ENCODE measurements around the gene SPOP. TPM values are rescaled to one million over a fixed set of nuclear protein-coding genes. Genes with fewer than 3 reads are reported as not detected.
"Not testable (repeated sequence)": the region's sequence is repeated elsewhere in the genome, so short reads cannot be mapped to it uniquely, and the experiment has no call there.

The SPOP gene
- polyA plus RNA-seq, 3 donors = 23.1 to 36.8 (median 23.4) TPM

- 91 to 96% (median 93%) methylated on average over 9 of the region's 9 CpGs for WGBS, 3 donors
- H3K27ac ChIP-seq (ENCODE audit: low read depth, low read length) = not testable (repeated sequence)
These were observed 127.1 kb downstream of the SPOP start for GRCh38 chr17:49550764-49551163.

DNA sequence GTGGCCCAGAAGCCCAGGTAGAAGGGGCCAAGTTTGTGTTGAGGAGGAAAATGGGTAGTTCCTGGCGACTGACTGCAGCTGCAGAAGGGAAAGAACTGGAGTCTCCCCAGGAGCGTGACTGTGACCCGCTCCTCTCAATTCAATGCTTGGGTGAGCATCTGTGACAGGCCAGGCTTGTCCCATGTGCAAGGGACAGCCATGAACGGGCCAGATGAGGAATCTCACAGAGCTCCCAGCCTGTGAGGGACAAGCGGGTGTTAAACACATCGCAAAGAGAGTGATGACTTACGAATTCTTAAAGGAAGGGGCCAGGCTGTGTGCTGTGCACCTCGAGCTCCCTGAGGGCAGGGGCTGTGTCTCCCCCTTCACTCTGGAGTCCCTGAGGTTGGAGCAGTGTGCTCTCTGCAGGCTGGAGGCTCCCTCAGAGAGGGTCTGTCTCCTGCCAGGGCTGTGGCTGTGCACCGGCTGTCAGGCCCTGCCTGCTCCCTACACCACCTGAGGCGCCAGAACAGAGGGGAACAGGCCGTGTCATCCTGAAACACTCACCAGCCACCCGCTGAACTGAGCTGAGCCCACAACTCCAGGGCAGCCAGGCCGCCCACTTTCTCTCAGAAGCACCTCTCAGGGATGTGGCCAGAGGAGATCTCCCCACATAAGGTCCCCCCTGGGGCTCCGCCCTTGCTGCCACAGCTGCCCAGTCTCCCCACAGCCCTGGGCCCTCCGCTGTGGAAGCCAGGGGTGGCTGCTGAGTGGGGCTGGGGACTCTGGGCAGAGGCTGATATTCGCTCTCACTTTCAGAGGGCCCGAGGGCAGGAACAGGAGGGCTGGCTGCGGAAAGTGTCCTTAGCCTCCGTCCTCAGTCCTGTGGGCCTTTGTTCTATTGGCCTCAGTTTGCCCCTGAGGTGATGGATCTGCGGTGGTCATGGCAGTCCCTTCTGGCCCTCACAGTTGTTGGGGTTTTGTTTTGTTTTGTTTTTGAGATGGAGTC lies 127.9 kb downstream of the SPOP start:
- WGBS, 3 donors = 86 to 94% (median 89%) methylated on average over 18 to 20 of the region's 20 CpGs
- no peak overlapping the region for H3K27ac ChIP-seq (ENCODE audit: low read depth, low read length)

GRCh38 chr17:49549311-49549605 lies 128.6 kb downstream of the SPOP start:
- WGBS, 3 donors = 85 to 99% (median 96%) methylated on average over 6 of the region's 6 CpGs
- H3K27ac ChIP-seq (ENCODE audit: low read depth, low read length) = no peak overlapping the region

Other genes with a start within 250 kb of the SPOP start
- gene NGFR, start 182.8 kb downstream of the SPOP start, polyA plus RNA-seq = 10 to 100 TPM in 2 of 3 donors, 1 to 10 TPM in 1; 2.0 to 55.6 (median 36.7) TPM
- gene NXPH3, start 102.2 kb downstream of the SPOP start, polyA plus RNA-seq = 1 to 10 TPM in 2 of 3 donors, under 1 TPM in 1; 0.26 to 6.1 (median 1.5) TPM
- 10 to 100 TPM; 20.2 to 38.5 (median 21.7) TPM for gene SLC35B1, start 29.9 kb upstream of the SPOP start, polyA plus RNA-seq
- gene FAM117A, start 86.0 kb upstream of the SPOP start, polyA plus RNA-seq = 10 to 100 TPM in 1 of 3 donors, 1 to 10 TPM in 2; 5.6 to 10.7 (median 7.7) TPM
- 10 to 100 TPM in 1 of 3 donors, 1 to 10 TPM in 2; 7.2 to 10.3 (median 8.1) TPM for gene KAT7, start 110.6 kb upstream of the SPOP start, polyA plus RNA-seq
- gene TAC4, start 170.0 kb upstream of the SPOP start, polyA plus RNA-seq = not detected